Choroid plexus epithelial cell (primary cell): ENCODE measurements around the gene EEPD1.

Experiments
- DNase-seq: peaks from one replicate; pipeline ENCODE4 v3.0.0-alpha.2; 2010; ENCODE audit warnings: low read depth
- H3K4me3 ChIP-seq: 2 replicates; pipeline ENCODE4 v1.5.1; 2011; ENCODE audit warnings: low read depth, mild to moderate bottlenecking, control low read depth, low read length, moderate library complexity
- CTCF ChIP-seq: conservative IDR thresholded peaks from 2 replicates; pipeline ENCODE4 v1.5.1; 2011; ENCODE audit warnings: low read depth, mild to moderate bottlenecking, control low read depth, inconsistent platforms, low read length, moderate library complexity

EEPD1 gene

GRCh38 chr7:36287371-36288241, 134.6 kb downstream of the EEPD1 start:
- H3K4me3 ChIP-seq, result no peak overlapping the region
- TF ChIP-seq CTCF, result no peak
- DNase-seq, result no peak

GRCh38 chr7:36288501-36288900, 135.4 kb downstream of the EEPD1 start:
- TF ChIP-seq CTCF, result no peak
- no peak overlapping the region for H3K4me3 ChIP-seq
- DNase-seq, result no peak

GRCh38 chr7:36289833-36290661, 137.0 kb downstream of the EEPD1 start:
- no peak overlapping the region for H3K4me3 ChIP-seq
- no peak for TF ChIP-seq CTCF
- DNase-seq, result no peak

- peak; percentile 93 for DNase-seq
- H3K4me3 ChIP-seq, result peak overlapping the region; percentile 36
- TF ChIP-seq CTCF, result peak; percentile 99
These were observed 138.6 kb downstream of the EEPD1 start for GRCh38 chr7:36291387-36292316.

- no peak for TF ChIP-seq CTCF
- no peak for DNase-seq
- H3K4me3 ChIP-seq, result no peak overlapping the region
These were observed 142.0 kb downstream of the EEPD1 start for GRCh38 chr7:36295090-36295489.

GRCh38 chr7:36296284-36296683, 143.2 kb downstream of the EEPD1 start:
- DNase-seq, result no peak
- TF ChIP-seq CTCF, result no peak
- no peak overlapping the region for H3K4me3 ChIP-seq
